ENCODE results near the gene F11R. TPM values are rescaled to one million over a fixed set of nuclear protein-coding genes. Genes with fewer than 3 reads are reported as not detected.

Gene F11R
- total RNA-seq, 2 donors from 2014 or later: 13.0 to 110 TPM

- Mint-ChIP-seq H3K4me3 (peak overlapping the region; percentile 58), H3K27ac (no peak overlapping the region), H3K9me3 (no peaks in the 10 kb centered on the region), H3K27me3 (peaks cover 22% of the 10 kb centered on the region), H3K36me3 (ENCODE audit: low read depth) (no peaks in the 10 kb centered on the region), H3K4me1 (peaks cover 4% of the 10 kb centered on the region)
- peak; percentile 52 for ATAC-seq (replicated peaks)
These were observed 39.2 kb downstream of the F11R start for GRCh38 chr1:160981584-160982411.

DNA sequence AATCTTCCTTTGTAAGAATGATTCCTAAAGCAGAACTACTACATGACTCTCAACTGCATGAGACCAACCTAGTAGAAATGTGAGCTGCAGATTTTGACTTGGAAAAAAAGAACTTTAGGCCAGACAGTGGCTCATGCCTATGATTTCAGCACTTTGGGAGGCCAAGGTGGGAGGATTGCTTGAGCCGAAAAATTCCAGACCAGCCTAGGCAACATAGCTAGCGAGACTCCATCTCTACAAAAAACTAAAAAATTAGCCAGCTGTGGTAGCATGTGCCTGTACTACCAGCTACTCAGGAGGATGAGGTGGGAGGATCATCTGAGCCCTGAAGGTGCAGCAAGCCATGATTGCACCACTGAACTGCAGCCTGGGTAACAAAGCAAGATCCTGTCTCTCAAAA is 41.7 kb downstream of the F11R start:
- Mint-ChIP-seq H3K36me3 (ENCODE audit: low read depth) (no peaks in the 10 kb centered on the region), H3K9me3 (no peaks in the 10 kb centered on the region)

DNA sequence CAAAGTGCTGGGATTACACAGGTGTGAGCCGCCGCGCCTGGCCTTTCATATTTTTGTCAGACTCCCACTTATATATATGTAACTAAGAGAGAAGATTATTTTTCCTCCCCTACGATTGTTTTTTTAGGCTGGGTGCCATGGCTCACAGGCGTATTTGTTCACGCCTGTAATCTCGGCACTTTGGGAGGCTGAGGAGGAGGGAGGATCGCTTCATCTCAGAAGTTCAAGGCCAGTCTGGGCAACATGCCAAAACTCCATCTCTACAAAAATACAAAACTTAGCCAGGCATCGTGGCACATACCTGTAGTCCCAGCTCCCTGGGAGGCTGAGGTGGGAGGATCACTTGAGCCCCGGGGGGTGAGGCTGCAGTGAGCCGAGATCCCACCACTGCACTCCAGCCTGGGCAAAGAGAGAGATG is 42.4 kb downstream of the F11R start:
- H3K4me3 Mint-ChIP-seq: no peak overlapping the region
- H3K4me1 Mint-ChIP-seq: peaks cover 4% of the 10 kb centered on the region
- ATAC-seq (replicated peaks): no peak
- H3K27me3 Mint-ChIP-seq: peaks cover 21% of the 10 kb centered on the region
- H3K27ac Mint-ChIP-seq: no peak overlapping the region
- no peaks in the 10 kb centered on the region for H3K9me3 Mint-ChIP-seq
- H3K36me3 Mint-ChIP-seq (ENCODE audit: low read depth): no peaks in the 10 kb centered on the region

More for the DNA sequence above, 41.7 kb downstream of the F11R start:
- Mint-ChIP-seq H3K4me3 (no peak overlapping the region), H3K4me1 (peaks cover 4% of the 10 kb centered on the region), H3K27me3 (peaks cover 22% of the 10 kb centered on the region), H3K27ac (no peak overlapping the region)
- ATAC-seq (replicated peaks): no peak

DNA sequence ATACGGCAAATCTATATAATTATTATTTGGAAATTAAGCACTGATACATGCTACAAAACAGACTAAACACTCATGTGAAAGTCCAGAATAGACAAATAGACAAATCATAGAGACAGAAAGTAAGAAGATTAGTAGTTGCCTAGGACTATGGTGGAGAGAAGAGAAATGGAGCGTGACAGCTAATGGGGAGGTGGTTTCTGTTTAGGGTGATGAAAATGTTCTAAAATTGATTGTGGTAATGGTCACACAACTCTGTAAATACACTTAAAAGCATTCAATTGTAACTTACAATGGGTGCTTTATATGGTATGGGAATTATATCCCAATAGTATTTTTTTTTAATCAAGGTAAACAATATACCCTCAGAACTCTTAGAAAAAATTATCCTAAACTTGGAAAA is 45.9 kb downstream of the F11R start:
- no peaks in the 10 kb centered on the region for H3K36me3 Mint-ChIP-seq (ENCODE audit: low read depth)
- no peak overlapping the region for H3K27ac Mint-ChIP-seq
- ATAC-seq (replicated peaks): no peak
- no peaks in the 10 kb centered on the region for H3K9me3 Mint-ChIP-seq
- H3K4me1 Mint-ChIP-seq: peaks cover 8% of the 10 kb centered on the region
- H3K27me3 Mint-ChIP-seq: no peaks in the 10 kb centered on the region
- no peak overlapping the region for H3K4me3 Mint-ChIP-seq

GRCh38 chr1:160973491-160973890 is 47.5 kb downstream of the F11R start:
- no peak overlapping the region for H3K27ac Mint-ChIP-seq
- ATAC-seq (replicated peaks): no peak
- no peaks in the 10 kb centered on the region for H3K27me3 Mint-ChIP-seq
- H3K9me3 Mint-ChIP-seq: no peaks in the 10 kb centered on the region
- H3K4me3 Mint-ChIP-seq: no peak overlapping the region
- no peaks in the 10 kb centered on the region for H3K36me3 Mint-ChIP-seq (ENCODE audit: low read depth)
- peaks cover 8% of the 10 kb centered on the region for H3K4me1 Mint-ChIP-seq

DNA sequence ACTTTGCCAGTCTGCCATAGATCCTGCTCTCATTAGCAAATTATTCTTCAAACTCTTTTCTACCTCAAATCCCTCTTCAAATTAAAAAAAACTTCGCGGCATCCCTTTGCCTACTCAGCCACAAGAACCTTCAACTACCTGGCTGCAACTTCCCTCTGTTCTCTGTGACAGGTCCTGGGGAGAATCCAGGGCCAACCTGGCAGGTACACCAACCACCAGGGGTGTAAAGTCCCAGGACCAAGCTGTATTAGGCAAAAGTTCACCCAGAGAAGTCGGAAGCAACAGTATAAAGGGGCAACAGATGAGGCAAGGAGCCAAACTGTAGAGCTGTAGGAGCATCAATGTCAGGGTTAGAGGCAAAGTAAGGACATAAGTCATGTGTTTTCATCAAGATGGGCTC is 48.0 kb downstream of the F11R start:
- no peak overlapping the region for H3K27ac Mint-ChIP-seq
- H3K27me3 Mint-ChIP-seq: no peaks in the 10 kb centered on the region
- ATAC-seq (replicated peaks): no peak
- H3K9me3 Mint-ChIP-seq: no peaks in the 10 kb centered on the region
- H3K4me3 Mint-ChIP-seq: no peak overlapping the region
- no peaks in the 10 kb centered on the region for H3K36me3 Mint-ChIP-seq (ENCODE audit: low read depth)
- H3K4me1 Mint-ChIP-seq: peaks cover 8% of the 10 kb centered on the region

DNA sequence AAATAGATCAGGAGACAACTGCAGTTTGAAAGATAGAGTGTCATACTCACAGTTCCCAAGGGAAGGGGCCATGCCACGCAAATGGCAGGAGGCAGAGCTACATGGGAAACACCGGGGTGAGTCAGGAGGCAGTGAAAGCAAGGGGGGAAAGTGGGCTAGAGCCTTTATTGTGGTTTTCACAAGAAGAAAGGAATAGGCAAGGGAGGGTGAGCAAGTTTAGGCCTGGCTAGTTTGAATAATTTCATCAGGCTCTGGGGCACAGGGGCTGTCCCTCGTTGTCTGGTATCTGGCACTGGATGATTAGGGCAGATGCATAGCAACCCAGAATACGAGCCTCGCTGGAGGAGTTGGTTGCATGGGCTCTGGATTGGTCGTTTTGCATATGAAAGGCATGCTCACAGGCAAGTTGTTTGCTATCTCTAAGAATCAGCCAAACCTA is 49.3 kb downstream of the F11R start:
- peak overlapping the region; percentile 4 for H3K4me3 Mint-ChIP-seq
- no peaks in the 10 kb centered on the region for H3K9me3 Mint-ChIP-seq
- ATAC-seq (replicated peaks): peak; percentile 99
- H3K4me1 Mint-ChIP-seq: peaks cover 8% of the 10 kb centered on the region
- peaks cover 4% of the 10 kb centered on the region for H3K27me3 Mint-ChIP-seq
- peak overlapping the region; percentile 3 for H3K27ac Mint-ChIP-seq
- H3K36me3 Mint-ChIP-seq (ENCODE audit: low read depth): no peaks in the 10 kb centered on the region

DNA sequence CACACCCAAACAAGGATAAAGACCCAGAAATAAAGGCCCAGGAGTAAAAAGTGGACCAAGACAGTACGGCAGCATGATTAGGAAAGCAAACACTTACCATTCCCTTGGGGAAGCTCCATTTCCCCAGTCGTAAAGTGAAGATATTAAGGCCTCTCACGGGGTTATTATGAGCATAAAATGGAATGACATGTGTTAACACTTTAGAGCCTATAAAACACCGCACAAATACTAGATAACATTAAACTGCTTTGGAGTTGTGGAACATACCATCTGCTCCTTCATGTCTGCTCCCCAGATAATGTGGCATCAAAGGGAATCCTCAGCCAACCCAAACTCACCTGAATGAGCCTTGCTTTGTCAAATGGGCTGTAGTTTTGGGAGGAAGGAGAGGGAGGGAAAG is 57.4 kb downstream of the F11R start:
- no peak for ATAC-seq (replicated peaks)
- Mint-ChIP-seq H3K4me1 (no peaks in the 10 kb centered on the region), H3K9me3 (no peaks in the 10 kb centered on the region), H3K27me3 (peaks cover 4% of the 10 kb centered on the region), H3K36me3 (ENCODE audit: low read depth) (no peaks in the 10 kb centered on the region), H3K27ac (no peak overlapping the region), H3K4me3 (no peak overlapping the region)

GRCh38 chr1:160961419-160961818 is 59.5 kb downstream of the F11R start:
- ATAC-seq (replicated peaks): no peak
- H3K36me3 Mint-ChIP-seq (ENCODE audit: low read depth): no peaks in the 10 kb centered on the region
- H3K27ac Mint-ChIP-seq: no peak overlapping the region
- H3K9me3 Mint-ChIP-seq: no peaks in the 10 kb centered on the region
- H3K4me3 Mint-ChIP-seq: no peak overlapping the region
- no peaks in the 10 kb centered on the region for H3K4me1 Mint-ChIP-seq
- H3K27me3 Mint-ChIP-seq: no peaks in the 10 kb centered on the region

DNA sequence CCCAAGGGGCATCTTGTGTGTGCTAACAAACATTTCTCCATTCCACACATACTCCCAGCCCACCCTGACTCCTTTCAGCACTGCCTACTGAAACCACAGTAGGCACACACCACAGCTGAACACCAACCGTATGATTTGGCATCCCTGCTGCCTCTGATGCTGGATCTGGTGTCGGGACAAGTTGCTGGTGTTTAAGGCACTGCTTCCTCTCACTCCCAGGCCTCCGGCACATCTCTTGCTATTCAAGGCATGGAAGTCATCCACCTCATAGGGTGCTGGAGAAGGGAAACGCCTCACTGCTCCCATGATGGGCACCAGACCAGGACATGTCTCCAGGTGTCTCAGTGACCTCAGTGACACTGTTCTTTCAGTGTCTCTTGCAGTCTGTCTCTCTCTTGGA is 64.0 kb downstream of the F11R start:
- H3K27ac Mint-ChIP-seq: no peak overlapping the region
- no peaks in the 10 kb centered on the region for H3K9me3 Mint-ChIP-seq
- no peaks in the 10 kb centered on the region for H3K36me3 Mint-ChIP-seq (ENCODE audit: low read depth)
- no peak overlapping the region for H3K4me3 Mint-ChIP-seq
- ATAC-seq (replicated peaks): no peak
- H3K27me3 Mint-ChIP-seq: no peaks in the 10 kb centered on the region
- no peaks in the 10 kb centered on the region for H3K4me1 Mint-ChIP-seq

DNA sequence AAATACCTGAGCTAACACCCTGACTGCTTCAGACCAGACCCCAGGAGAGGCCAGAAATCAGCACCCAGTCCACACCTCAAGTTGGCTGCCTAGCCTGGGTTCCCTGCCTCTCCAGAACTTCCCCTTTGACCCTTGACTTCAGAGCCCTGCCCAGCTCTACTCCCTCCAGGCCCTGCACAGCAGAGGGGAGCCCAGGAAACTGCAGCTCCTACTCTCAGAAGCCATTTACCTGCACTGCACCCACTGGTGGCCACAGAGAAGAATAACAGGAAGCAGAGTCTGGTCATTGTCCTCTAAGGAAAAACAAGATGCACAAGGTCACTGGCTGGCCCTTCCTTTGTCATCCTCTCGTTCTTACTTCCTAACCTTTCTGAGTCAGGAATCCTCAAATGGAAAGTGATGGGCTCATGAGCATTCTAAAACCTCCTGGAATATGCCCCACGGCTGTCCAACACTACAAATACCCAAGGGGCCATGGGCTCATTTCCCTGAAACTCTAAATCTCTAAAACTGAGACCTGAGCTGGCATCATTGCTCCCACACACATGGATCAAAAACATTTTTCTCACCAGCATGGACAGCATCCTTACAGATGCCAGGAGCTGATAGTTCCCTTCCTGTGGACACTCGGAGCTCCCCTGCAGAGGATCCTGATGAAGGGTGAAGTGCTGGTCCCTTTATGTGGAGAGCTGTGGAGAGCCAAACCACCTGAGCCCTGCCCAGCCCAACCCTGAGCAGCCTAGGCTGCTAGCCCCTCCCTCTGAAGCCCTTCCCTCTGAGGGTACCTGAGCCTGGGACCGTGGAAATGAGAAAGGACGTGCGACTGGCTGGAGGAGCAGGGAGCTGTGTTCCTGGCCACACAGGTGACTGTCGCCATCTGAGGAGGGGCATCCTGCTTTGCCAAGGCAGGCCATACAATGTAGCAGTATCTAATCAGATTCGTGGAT is 66.5 kb downstream of the F11R start, which contains the start of gene ITLN2:
TSS of gene ITLN2 (minus strand) at position 652 of the 947 bp plus-strand sequence. CDS start at position 584, 68 bp downstream.
- ATAC-seq (replicated peaks): peak; percentile 83
- no peaks in the 10 kb centered on the region for H3K4me1 Mint-ChIP-seq
- H3K36me3 Mint-ChIP-seq (ENCODE audit: low read depth): no peaks in the 10 kb centered on the region
- H3K27ac Mint-ChIP-seq: no peak within 1 kb of the TSS
- H3K27me3 Mint-ChIP-seq: no peaks in the 10 kb centered on the region
- no peaks in the 10 kb centered on the region for H3K9me3 Mint-ChIP-seq
- H3K4me3 Mint-ChIP-seq: no peak within 1 kb of the TSS

DNA sequence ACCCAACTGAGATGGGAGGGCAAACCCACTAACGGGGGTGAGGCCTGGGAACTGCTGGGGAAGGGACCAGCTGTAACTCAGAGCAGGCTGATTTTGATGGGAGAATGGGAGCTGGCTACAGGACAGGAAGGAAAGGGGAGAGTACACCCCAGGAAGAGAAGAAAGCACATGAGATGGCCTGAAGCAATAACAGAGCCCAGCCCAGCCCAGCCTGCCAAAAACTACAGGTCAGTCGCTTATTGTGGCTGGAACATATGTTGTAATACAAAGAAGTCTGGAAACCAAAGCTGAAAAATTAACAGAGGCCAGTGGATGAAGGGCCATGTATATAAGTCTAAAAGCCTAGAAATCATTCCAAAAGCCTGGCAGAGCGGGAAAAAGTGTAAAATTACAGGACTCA is 67.9 kb downstream of the F11R start:
- Mint-ChIP-seq H3K4me3 (no peak overlapping the region), H3K9me3 (no peaks in the 10 kb centered on the region), H3K27ac (no peak overlapping the region), H3K4me1 (no peaks in the 10 kb centered on the region), H3K27me3 (no peaks in the 10 kb centered on the region), H3K36me3 (ENCODE audit: low read depth) (no peaks in the 10 kb centered on the region)
- no peak for ATAC-seq (replicated peaks)

- H3K4me1 Mint-ChIP-seq: no peaks in the 10 kb centered on the region
- H3K9me3 Mint-ChIP-seq: no peaks in the 10 kb centered on the region
- H3K27me3 Mint-ChIP-seq: no peaks in the 10 kb centered on the region
- no peak overlapping the region for H3K4me3 Mint-ChIP-seq
- H3K27ac Mint-ChIP-seq: no peak overlapping the region
- no peak for ATAC-seq (replicated peaks)
- no peaks in the 10 kb centered on the region for H3K36me3 Mint-ChIP-seq (ENCODE audit: low read depth)
These were observed 68.8 kb downstream of the F11R start for GRCh38 chr1:160952129-160952510.

- Mint-ChIP-seq H3K27ac (no peak overlapping the region), H3K36me3 (ENCODE audit: low read depth) (no peaks in the 10 kb centered on the region), H3K4me3 (no peak overlapping the region), H3K9me3 (no peaks in the 10 kb centered on the region), H3K27me3 (no peaks in the 10 kb centered on the region), H3K4me1 (no peaks in the 10 kb centered on the region)
- peak; percentile 86 for ATAC-seq (replicated peaks)
These were observed 69.4 kb downstream of the F11R start for GRCh38 chr1:160951443-160952128.
